ENCODE data around the gene PHACTR1.
A peak's percentile ranks its signal among the peaks of the same experiment; 100 is the strongest.
"Not testable (repeated sequence)": the region's sequence is repeated elsewhere in the genome, so short reads cannot be mapped to it uniquely, and the experiment has no call there.

Gene PHACTR1

DNA sequence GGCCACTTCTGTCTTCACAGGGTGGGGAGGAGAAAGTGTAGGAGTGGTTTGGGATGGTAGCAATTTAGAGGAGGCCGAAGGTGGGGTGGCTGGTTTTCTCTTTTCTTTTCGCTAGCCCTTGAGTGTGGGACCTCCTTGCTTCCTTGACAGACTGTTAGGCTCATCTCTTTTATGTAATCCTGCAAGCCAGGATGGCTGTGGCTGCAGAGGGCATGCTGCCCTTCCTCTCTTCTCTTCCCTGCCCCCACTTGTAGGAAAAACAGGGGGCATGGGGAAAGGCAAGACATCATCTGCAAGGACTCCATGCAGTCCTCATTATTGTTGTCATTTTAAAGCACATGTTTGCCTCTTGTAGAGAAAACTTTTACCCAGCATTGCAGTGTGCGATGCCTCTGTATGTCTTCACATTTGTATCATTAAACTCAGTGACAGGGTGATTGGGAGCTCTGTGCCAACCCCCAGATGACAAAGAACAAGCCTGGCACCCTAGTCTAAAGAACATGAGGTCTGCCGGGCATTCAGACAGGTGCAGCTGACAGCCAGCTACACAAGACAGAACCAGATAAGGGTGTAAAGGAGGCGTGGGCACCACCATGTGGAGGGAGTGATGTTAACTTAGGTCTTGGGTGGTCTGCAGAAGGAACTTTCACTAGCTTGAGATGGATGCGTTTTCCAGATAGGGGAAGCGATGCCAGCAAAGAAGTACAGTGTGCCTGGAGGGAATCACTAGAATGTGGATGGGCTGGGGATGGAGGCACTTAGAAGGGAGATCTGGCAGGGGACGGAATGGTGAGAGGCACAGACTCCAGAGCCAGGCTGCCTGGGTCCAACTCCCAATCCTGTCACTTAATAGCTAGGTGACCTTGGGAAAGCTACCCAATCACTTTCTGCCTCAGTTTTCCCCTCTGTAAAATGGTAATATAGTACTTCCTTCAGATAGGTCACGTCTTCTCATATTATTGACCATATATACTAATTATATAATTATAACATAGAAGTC, 404.2 kb downstream of the PHACTR1 start:
- DNase-seq = no peak

GRCh38 chr6:13124131-13124530, 407.6 kb downstream of the PHACTR1 start:
- no peak for DNase-seq

DNA sequence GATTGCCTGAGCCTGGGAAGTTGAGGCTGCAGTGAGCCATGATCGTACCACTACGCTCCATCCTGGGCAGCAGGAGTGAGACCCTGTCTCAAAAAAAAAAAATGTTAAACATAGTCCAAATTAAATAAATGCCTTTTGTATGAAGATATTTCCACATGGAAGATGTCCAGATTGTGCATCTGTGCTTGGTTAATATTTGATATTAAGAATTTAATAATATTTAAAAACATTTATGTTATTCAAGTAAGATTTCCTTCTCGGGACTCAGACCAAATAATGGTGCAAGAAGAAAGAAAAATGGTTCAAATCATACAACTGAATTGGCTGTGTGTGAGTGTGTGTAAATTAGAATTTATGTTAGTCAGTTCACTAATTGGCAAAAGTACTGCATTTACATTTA, 409.3 kb downstream of the PHACTR1 start:
- no peak for DNase-seq

DNA sequence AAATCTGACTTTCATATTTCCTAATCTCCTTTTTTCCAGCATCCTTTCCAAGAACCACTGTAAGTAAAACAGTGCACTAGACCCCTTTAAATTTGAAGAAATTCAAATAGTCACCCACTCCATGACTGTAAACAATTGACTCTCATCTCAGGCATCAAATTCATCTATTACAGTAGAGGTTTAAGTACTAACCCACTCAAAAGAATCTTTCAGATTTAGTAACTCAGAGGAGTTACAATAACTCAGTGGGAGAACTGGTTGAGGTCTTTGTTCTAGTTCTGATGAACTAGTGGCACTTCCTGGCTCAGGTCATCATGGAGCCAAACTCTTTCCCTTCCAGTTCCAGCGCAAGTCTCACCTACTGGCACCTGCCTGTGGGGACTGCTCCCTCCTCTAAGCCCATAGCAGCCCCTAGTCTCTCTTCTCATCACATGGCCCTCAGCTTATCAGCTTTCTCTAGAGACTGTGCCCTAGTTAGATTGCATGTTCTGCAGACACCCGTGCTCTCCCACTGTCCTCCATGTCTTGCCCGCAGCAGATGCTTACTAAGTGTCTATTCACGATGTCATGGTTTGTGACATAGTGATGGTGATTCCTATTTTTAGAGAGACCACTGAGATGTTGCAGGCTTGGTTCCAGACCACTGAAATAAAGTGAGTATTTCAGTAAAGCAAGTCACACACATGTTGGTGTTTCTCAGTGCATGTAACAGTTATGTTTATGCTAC, 415.5 kb downstream of the PHACTR1 start:
- no peak for DNase-seq

- DNase-seq = not testable (repeated sequence)
Measured at GRCh38 chr6:13133894-13134293, 417.3 kb downstream of the PHACTR1 start.

GRCh38 chr6:13135152-13135551, 418.6 kb downstream of the PHACTR1 start:
- DNase-seq = no peak

DNA sequence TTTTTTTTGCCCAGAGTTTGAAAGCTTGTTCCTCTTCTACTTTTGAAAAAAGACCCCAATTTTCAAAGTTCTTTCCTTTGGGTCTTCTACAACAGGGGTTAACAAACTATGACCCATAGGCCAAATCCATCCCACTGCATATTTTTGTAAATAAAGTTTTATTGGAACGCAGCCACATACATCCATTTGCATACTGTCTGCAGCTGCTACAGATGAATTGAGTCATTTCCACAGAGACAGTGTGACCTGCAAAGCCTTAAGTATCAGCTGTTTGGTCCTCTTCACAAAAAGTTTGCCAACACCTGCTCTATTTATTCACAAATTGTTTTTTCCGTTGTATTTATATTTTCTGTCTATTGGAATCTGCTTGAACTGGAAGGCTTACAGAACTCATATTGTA, 422.6 kb downstream of the PHACTR1 start:
- DNase-seq = no peak

DNA sequence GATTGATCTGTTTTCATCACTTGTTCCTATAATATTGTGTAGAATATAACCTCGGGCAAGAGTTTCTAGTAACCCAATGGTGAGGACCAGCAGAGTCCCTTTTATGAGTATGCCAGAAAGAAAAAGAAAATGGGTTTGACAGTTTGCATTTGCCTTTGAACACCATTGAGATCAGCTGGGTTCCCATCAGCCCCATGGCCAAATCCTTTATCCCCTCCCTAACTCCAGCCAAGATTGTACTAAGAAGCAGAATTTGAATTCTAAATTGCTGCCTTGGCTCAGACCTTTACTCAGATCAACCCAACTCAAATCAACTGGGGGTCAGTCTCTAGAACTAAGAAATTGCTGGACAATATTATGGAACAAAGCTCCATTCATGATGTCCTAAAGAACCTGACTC, 424.4 kb downstream of the PHACTR1 start:
- DNase-seq = no peak

GRCh38 chr6:13141387-13141786, 424.8 kb downstream of the PHACTR1 start:
- DNase-seq = no peak

- DNase-seq = peak in 3 of 6 experiments; percentile 6 to 41 (median 35)
Measured at GRCh38 chr6:13142611-13143010, 426.0 kb downstream of the PHACTR1 start.

DNA sequence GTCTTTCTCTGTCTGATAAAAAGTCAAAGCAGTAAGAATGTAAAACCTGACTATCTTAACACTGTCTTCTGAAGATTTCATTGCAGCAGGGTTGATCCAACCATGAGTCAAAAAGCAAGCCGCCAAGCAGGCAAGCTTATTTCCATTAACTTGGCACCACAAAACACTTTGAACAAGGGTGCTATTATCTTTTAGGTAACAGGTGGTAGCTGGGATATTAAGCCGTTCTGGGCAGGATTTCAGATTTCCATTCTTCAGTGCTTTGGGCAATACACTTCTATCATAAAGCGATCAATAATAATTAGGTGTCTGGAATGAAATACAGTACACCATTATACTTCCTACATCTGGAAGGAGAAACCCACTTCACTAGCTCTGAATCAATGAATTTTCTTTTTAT, 429.9 kb downstream of the PHACTR1 start:
- DNase-seq = no peak

DNA sequence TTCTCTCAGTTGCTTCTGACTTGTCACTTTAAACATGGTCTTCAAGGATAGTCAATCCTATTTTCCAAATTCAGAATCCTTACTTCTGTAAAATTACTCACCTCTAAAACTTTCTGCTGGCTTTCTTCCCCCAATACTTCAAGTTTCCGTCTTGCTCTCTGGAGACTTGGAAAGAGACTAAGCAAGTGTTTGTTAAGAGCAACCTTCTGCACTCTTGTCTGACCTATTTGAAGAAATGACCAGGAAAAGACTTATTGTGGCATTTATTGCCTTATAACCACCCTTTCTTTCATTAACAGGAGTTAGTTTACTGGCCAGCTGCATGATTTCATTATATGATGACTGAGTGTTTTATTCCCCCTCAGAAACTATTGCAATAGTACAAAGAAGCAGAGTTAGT, 430.8 kb downstream of the PHACTR1 start:
- DNase-seq = no peak

GRCh38 chr6:13147782-13148181, 431.2 kb downstream of the PHACTR1 start:
- DNase-seq = no peak

DNA sequence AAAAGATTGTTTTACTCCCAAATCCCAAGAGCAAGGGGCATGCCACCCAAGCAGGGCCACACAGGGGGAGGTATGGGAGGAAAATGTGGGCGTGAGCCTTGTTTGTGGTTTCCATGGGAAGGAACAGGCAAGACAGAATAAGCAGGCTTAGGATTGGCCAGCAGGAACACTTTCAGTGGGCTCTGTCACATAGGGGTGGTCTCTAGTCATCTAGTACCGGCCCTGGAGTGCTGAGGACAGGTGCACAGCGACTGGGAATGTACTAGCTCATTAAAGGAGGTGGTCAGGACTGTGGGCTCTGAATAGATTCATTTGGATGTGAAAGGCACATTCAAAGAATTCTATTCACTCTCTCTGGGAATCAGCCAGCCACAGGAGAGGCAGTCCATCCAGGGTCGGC, 436.2 kb downstream of the PHACTR1 start:
- no peak for DNase-seq

DNA sequence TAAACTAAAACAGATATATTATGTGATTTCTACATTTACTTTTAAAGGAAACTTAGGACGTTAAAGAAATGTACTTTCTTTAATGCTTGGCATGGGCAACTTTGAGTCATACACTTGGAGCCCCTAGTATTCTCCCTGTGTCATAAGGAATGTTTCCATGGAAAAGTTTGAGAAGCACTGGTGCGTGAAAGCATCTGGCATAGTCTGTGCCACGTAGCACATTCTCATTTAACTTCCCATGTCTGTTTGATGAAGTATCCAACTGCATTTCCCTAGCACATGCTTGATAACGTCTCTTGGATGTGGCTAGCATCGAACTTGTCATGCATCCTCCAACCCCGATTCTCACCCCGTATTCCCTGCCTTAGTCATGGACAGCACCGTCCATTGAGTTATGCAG, 439.8 kb downstream of the PHACTR1 start:
- no peak for DNase-seq

DNA sequence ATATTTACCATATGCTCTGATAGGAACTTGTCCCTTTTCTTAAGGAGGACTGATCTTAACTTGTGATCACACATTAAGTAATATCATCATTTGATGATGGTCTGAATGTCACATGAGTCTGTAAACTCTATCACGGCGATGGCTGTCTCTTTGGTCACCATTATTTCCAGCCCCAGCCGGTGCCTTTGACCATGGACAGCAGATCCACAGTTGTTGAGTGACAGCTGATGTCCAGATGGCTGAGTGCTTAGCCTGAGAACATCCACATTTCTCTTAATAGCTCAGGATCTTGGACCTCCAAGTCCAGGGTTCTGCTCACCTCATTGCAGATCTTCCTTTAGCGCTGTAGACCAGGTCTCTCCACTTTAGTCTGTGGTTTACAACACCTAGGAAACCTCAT, 440.7 kb downstream of the PHACTR1 start:
- DNase-seq = no peak

DNA sequence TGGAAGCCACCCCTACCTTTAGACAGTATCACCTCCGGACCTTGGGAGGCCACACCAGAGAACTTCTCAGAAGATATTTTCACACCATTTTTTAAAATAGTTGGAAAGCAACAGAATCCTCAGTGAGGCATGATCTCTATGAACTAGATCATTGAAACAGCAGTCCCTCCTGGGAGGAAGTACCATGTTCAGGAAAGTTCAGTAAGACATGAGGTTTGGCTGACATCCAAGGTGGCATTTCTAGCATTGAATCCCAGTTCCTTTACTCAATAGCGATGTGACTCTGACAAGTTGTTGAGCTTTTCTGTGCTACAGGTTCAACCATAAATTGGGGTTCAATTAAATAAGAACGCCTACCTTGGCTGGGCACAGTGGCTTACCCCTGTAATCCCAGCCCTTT, 442.7 kb downstream of the PHACTR1 start:
- DNase-seq = no peak

GRCh38 chr6:13159822-13160221, 443.3 kb downstream of the PHACTR1 start:
- not testable (repeated sequence) for DNase-seq

DNA sequence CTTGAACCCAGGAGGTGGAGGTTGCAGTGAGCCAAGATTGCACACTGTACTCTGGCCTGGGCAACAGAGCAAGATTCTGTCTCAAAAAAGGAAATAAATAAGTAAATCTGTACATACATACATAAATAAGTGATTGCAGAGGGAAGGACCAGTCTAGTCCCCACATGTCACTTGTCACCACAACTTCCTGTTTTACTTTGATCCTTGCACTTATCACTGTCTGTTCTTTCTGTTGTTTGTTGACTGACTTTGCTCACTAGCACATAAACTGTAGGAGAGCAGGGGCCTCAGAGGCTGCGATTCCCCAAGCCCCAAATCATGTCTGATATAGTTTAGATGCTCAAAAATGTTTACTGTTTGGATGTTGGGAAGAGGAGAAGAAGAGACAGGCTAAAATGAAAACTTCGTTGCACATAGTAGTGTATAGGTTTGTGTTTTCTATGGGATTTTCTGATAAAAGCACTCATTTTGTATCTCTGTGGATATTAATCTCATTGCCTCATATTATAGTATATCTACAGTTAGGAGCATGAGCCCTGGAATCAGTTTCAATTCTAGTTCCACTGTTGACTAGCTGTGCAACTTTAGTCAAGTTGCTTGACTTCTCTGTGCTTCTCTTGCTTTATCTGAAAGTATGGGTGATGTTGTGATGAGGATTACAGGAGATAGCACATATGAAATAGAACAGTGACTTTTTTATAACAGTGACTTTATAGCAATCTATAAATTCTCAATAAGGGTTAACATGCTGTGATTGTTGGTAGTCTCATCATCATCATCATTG, 446.8 kb downstream of the PHACTR1 start:
- no peak for DNase-seq

GRCh38 chr6:13164291-13164690, 447.7 kb downstream of the PHACTR1 start:
- DNase-seq = no peak

- DNase-seq = no peak
Measured at GRCh38 chr6:13165502-13166172, 449.1 kb downstream of the PHACTR1 start.

DNA sequence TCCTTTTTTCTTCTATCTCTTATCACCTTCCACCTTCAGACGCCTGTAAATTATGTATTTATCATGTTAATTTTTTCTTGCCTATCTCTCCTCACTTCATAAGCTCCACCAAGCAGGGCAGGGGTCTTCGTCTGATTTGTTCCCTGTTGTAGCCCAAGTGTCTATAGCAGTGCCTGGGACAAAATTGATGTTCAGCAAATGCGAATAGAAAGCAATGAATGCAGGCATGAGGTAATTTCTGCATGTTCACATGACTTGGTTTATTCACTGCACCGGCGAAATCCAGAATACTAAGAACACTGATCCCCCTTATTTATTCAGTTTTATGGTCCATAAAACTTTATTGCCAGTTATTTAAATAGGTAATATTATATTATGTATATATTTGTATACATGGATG, 449.7 kb downstream of the PHACTR1 start:
- no peak for DNase-seq

- DNase-seq = no peak
Measured at GRCh38 chr6:13166916-13167315, 450.3 kb downstream of the PHACTR1 start.

Measured in stimulated activated naive CD4-positive, alpha-beta T cell (primary cell).